Head of caudate nucleus (tissue), 42 donors: ENCODE data around the gene ZNF432.
"Not testable (repeated sequence)": the region's sequence is repeated elsewhere in the genome, so short reads cannot be mapped to it uniquely, and the experiment has no call there.

ENCODE experiments used
- DNase-seq, 42 donors: peaks; one replicate each; pipeline versions ENCODE4 v3.0.0 to v3.0.0-alpha.2; 2020 to 2021; ENCODE audit warnings: mixed read lengths in 7 of 42
- intact Hi-C: fragments of 100-400 bp; cut with DNase I; formaldehyde crosslinking; loops from one replicate; pipeline ENCODE4 v1.15.0; 2022

ZNF432 gene

DNA sequence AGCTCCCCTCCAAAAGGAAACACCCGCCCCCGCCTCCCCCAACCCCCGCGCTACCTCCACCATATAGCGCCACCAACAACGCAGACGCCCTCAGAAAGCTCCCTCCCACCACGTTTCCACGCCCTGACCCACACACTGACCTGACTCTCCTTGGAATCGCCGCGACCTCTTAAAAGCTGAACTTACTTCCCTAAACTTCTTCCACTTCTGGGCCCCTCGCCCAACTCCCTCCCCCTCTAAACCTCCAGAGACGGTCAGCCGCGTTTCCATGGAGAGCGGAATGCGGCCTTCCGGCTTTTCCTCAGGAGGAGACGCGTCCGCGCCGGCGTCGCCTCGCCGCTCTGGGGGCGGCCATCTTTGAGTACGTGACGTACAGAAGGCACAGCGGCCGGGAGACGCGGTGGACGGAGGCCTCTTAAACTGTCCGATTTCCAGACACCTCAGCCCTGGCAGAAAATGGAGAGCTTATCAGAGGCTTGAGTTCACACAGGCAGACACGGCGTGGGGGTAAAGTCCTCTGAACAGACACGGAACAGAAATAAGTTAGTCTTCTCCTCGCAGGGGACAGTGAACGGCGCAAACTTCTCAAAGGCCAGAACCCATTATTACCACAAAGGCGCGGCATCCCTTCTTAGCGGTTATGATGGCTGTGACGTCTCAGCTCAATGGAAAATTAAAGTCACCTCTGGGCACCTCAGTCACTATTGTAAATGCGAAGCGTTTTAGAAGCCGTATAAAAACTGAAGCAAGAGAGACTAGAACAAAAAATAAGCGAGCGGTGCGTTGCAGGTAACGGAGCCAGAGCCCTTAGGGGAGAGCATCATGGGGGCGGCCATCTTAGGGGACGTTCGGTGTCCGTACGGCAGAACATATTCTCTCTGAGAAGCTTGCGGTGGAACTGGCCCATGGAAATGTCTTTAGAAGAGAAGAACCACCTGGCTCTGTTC, at the start of gene ZNF432:
Gene ZNF432, minus strand, starts transcription at position 284 of the 947 bp plus-strand sequence. CDS start 1,970 bp downstream, outside the sequence.
- peak; percentile 85 to 97 (median 93) for DNase-seq
- intact Hi-C loops, result loop anchor here (10.0 kb wide), 1 partner anchor 64 kb away; the partner anchor contains the start of gene ZNF350

DNA sequence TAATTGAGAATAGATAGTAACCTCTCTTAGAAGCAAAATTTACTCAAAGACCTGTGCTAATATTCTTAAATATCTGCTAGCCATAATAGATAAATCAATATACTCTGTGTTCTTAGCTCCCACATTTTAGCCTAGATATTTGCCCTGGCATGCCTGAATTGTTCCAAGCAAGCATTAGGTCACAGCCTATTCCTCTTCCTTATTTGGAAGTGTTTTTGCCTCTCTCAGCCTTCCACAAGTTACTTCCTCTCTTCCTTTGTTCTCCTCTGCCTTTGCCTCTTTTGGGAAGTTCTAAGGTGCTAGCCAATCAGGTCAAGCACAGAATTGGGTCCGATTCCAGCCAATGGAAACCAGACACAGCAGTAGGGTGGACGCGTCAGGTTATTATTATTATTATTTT, 47.8 kb upstream of the ZNF432 start:
- intact Hi-C loops, DNase-seq: not testable (repeated sequence)

DNA sequence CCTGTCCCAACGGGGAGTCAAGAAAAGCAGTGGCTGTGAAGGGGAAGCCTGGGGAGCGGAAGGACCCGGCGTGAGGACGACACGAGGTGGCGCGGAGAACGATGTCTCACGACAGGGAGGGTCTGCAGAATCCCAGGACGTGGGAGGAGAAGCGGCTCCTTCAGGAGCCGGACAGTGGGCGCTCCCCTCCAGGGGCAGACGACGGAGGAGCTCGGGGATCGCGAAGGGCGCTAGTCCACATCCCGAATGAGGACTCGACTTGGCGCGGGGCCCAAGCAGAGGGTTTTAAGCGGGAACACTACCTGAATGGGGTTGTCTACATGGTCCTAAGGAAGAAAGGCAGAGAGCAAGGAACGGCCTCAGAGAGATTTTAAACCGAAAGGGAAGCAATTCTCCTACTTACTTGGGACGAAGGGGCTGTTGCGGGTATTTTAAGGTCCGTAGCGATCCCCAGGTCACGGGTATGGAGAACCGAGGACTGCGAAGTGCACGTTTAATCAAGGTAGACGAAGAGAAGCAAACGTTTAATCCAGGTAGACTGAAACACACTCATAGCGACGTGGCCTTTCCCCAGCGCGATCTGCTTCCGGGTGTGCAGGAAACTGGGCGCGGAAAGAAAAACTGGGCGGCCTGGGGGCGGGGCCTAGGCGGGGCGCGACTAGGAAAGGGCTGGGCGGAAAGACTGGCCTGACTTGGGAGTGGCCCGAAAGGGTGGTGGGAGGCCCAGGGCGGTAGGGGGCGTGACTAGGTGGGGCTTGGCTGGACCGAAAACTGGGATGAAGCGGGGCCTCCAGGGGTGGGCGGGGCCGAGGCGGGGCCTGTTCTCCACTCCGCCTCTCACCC, 46.8 kb upstream of the ZNF432 start, which contains the start of gene ZNF841:
Gene ZNF841, minus strand, starts transcription at position 594 of the 843 bp plus-strand sequence. CDS start 10,964 bp downstream, outside the sequence.
- intact Hi-C loops, result no loop called here

DNA sequence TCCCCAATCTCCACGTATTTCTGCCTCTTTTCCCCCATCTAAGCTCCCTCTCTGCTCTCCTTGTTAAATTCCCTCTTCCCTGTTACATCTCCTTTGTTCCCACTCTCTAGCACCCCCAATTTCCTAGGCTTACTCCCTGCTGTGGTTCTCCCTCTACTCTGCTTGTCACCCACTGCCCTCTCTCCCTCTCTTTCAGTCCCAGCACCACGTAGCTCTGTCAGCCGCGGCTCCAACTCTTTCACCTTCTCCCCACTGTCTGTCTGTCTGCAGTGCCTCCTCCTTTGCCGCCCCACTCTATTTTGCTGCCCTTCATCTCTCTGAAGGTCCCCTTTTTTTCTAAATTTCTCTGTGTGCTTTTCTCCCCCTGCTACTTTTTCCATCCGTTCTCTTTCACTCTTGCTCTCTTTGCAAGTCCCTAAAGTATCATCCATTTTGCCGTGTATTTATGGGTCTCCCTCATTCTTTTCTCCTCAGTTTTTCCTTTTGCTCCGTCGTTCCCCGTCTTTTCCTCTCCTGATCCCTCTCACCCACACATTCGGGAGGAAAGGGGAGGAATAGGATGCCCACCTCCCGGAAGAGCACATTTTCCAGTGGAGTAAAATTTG, 46.0 kb upstream of the ZNF432 start:
- intact Hi-C loops, result no loop called here
- peak in 1 of 42 donors; percentile 2 for DNase-seq

More for the DNA sequence above, 46.8 kb upstream of the ZNF432 start, which contains the start of gene ZNF841:
- peak; percentile 85 to 98 (median 96) for DNase-seq

DNA sequence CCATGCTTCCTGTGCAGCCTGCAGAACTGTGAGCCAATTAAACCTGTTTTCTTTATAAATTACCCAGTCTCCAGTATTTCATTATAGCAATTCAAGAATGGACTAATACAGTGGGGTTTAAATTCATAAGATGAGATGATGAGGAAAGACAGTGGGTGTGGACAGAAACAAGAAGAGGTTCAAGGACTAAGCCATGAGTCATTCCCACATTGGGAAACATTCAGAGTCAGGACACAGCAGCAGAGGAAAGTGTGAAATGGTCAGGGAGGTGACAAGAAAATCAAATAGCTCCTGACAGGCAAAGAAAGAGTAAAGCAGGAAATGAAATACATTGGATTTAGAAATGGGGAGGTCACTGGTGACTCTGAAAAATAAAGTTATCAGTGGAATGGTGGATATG, 37.8 kb upstream of the ZNF432 start:
- no peak for DNase-seq
- intact Hi-C loops, result no loop called here

DNA sequence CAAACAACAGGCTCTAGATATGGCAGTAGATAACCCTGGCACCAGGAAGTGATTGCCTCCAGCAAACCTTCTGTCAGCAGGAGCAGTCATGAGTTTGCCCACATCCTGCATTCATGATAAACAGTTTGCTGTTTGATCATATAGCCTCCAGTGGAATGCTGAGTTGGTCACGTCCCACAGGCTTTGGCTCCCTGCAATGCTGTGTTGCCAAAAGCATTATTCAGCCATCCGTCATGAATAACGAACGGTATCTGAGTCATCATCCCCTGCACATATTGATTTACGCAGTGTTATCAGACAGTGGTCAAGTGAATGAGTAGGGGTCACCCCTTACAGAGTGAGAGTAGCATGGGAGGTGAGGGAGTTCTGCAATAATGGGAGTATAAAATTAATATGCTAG, 21.9 kb upstream of the ZNF432 start:
- intact Hi-C loops, result no loop called here
- no peak for DNase-seq

DNA sequence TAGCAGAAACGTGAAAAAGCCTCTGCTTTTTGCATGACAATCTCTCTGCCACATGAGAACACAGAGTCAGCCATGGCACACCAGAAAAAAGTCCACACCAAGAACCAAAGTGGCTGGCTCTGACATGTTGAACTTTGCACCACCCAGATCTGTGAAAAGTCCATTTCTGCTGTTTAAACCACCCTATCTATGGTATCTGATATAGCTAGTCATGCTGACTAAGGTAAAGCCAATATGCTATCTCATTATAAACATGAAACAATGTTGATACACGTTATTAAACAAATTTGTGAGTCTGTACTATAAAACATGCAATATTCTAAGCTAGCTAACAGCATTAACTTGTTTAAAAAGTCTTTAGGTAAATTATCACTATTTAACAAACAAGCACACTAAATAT, 21.0 kb upstream of the ZNF432 start:
- intact Hi-C loops, result no loop called here
- no peak for DNase-seq

DNA sequence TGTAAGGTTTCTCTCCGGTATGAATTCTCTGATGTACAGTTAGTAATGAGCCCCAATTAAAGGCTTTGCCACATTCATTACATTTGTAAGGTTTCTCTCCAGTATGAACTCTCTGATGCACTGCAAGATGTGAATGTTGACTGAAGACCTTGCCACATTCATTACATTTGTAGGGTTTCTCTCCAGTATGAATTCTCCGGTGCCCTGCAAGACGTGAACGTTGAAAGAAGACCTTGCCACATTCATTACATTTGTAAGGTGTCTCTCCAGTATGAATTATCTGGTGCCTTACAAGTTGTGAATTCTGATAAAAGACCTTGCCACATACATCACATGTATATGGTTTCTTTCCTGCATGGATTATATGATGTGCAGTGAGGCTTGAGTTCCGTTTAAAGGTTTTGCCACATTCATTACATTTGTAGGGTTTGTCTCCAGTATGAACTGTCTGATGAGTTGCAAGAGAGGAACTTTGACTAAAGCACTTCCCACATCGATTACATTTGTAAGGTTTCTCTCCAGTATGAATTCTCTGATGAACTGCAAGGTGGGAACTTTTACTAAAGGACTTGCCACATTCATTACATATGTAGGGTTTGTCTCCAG, 17.7 kb upstream of the ZNF432 start:
- intact Hi-C loops, result no loop called here
- DNase-seq, result no peak

DNA sequence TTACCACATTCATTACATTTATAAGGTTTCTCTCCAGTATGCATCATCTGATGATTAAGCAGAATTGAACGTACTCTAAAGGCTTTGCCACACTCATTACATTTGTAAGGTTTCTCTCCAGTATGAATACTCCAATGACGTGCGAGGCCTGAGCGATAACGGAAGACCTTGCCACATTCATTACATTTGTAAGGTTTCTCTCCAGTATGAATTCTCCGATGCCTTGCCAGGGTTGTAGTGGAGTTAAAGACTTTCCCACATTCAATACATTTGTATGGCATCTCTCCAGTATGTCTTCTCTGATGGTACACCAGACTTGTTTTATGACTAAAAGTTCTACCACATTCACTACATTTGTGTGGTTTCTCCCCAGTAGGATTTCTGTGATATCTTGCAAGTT, 16.8 kb upstream of the ZNF432 start:
- no peak for DNase-seq
- intact Hi-C loops, result no loop called here

DNA sequence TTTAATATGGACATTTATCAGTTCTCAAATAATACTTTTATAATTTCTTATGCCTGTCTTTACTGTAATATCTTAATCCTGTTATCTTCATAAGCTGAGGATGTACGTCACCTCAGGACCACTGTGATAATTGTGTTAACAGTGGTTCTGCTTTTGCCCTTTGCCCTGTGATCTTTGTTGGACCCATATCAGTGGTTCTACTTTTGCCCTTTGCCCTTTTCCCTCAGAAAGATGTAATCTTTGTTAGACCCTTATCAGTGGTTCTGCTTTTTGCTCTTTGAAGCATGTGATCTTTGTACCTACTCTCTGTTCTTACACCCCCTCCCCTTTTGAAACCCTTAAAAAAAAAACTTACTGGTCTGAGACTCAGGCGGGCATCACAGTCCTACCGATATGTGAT, 7.8 kb upstream of the ZNF432 start:
- intact Hi-C loops, DNase-seq: not testable (repeated sequence)

DNA sequence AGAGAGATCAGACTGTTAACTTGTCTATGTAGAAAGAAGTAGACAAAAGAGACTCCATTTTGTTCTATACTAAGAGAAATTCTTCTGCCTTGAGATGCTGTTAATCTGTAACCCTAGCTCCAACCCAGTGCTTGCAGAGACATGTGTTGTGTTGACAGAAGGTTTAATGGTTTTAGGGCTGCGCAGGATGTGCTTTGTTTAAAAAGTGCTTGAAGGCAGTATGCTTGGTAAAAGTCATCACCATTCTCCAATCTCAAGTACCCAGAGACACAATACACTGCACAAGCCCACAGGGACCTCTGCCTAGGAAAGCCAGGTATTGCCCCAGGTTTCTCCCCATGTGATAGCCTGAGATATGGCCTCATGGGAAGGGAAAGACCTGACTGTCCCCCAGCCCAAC, 3.1 kb upstream of the ZNF432 start:
- DNase-seq, intact Hi-C loops: not testable (repeated sequence)

DNA sequence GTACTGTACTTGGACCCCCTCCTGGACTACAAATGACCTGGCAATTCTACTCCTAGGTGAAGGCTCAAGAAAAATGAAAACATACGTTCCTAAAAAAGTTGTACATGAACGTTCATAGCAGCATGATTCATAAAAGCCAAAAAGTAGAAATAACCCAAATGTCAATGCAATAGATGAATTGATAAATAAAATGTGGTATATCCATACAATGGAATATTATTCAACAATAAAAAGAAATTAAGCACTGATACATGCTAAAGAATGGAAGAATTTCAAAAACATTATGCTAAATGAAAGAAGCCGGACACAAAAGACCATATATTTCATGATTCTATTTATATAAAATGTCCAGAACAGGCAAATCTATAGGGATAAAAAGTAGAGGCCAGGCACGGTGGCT, 9.5 kb downstream of the ZNF432 start:
- DNase-seq, result no peak
- intact Hi-C loops, result no loop called here

DNA sequence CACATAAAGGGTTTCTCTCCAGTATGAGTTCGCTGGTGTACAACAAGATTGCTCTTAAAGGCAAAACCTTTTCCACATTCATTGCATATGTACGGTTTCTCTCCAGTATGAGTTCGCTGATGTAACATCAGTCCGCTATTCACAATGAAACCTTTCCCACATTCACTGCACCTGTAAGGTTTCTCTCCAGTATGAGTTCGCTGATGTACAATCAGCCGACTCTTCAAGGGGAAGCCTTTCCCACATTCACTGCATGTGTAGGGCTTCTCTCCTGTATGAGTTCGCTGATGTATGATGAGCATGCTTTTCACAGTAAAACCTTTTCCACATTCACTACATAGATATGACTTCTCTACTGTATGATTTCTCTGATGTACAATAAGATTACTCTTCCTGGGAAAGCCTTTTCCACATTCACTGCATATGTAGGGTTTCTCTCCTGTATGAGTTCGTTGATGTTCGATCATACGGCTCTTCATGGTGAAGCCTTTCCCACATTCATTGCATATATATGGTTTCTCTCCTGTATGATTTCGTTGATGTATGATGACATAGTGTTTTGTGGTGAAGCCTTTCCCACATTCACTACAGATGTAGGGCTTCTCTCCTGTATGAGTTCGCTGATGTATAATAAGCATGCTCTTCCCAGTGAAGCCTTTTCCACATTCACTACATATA, 14.4 kb downstream of the ZNF432 start:
- DNase-seq, result no peak
- intact Hi-C loops, result no loop called here

DNA sequence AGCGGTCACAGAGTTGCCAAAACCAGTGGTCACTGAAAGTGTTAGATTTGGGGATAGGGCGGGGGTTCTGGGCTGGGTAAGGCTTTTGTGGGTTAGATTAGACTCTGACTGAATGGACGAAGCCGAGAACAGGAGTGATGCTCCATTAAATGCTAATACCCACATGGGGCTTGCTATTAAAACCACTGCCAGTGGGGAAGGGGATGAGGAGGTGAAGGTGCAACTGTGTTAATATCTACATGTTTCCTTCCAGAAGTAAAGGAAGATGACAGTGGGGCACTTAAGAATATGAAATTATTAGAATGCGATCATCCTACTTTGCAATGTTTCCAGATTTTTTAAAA, 19.9 kb downstream of the ZNF432 start:
- DNase-seq, result no peak
- intact Hi-C loops, result loop anchor here (2.0 kb wide), 1 partner anchor 20 kb away; the partner anchor contains the start of gene ZNF615

DNA sequence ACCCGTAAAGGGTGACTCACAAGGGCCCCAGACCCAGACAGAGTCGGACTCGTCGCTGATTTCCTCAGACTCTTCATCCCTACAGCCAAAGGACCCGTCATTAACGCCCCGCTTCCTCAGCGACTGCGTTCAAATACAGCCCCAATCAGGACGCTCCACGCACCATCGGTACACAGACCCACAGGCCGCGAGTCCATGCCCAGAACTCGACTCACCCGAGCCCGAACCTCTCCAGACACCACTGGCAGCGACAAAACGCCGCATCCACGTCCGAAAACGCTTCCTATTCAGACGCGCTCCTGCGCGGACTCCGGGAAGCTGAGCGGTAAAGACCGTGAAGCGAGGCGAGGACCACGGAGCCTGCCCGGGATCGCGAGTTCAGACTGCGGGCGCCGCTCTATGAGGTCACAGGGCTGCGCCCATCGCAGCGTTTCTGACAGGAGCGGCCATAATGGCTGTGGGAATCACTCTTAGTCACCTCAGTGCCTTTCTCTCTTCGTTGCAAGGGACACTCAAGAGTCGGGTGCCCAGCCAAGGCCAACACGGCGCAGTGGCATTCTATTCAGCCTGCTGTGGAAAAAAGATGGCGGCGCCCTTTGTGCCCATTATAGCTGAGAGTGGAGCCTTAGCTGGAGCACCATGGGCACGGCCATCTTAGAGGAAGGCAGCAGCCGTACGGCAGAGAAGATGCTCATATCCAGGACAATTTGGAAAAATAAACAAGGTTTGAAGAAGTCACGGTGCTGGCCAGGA, 20.4 kb downstream of the ZNF432 start, which contains the start of gene ZNF614:
Gene ZNF614, minus strand, starts transcription at position 353 of the 753 bp plus-strand sequence. CDS start 2,634 bp downstream, outside the sequence.
- DNase-seq, result peak; percentile 81 to 95 (median 91)
- intact Hi-C loops, result loop anchor here (2.0 kb wide), 1 partner anchor 19 kb away; the partner anchor contains the start of gene ZNF615

DNA sequence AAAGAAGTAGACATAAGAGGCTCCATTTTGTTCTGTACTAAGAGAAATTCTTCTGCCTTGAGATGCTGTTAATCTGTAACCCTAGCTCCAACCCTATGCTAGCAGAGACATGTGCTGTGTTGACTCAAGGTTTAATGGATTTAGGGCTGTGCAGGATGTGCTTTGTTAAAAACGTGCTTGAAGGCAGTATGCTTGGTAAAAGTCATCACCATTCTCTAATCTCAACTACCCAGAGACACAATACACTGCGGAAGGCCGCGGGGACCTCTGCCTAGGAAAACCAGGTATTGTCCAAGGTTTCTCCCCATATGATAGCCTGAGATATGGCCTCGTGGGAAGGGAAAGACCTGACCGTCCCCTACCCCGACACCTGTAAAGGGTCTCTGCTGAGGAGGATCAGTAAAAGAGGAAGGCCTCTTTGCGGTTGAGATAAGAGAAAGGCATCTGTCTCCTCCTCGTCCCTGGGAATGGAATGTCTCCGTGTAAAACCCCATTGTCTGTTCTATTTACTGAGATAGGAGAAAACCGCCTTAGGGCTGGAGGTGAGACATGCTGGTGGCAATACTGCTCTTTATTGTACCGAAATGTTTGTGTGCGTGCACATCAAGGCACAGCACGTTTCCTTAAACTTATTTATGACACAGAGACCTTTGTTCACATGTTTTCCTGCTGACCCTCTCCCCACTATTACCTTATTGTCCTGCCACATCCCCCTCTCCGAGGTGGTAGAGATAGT, 22.2 kb downstream of the ZNF432 start:
- intact Hi-C loops, DNase-seq: not testable (repeated sequence)

DNA sequence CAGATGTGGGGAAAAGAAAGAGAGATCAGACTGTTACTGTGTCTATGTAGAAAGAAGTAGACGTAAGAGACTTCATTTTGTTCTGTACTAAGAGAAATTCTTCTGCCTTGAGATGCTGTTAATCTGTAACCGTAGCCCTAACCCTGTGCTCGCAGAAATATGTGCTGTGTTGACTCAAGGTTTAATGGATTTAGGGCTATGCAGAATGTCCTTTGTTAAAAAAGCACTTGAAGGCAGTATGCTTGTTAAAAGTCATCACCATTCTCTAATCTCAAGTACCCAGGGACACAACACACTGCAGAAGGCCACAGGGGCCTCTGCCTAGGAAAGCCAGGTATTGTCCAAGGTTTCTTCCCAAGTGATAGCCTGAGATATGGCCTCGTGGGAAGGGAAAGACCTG, 24.2 kb downstream of the ZNF432 start:
- DNase-seq, intact Hi-C loops: not testable (repeated sequence)
